ENCODE data around the gene CFAP74. TPM values are rescaled to one million over a fixed set of nuclear protein-coding genes. Genes with fewer than 3 reads are reported as not detected.

The CFAP74 gene
- total RNA-seq, 1 experiment from 2014 or later, result 0.28 TPM

DNA sequence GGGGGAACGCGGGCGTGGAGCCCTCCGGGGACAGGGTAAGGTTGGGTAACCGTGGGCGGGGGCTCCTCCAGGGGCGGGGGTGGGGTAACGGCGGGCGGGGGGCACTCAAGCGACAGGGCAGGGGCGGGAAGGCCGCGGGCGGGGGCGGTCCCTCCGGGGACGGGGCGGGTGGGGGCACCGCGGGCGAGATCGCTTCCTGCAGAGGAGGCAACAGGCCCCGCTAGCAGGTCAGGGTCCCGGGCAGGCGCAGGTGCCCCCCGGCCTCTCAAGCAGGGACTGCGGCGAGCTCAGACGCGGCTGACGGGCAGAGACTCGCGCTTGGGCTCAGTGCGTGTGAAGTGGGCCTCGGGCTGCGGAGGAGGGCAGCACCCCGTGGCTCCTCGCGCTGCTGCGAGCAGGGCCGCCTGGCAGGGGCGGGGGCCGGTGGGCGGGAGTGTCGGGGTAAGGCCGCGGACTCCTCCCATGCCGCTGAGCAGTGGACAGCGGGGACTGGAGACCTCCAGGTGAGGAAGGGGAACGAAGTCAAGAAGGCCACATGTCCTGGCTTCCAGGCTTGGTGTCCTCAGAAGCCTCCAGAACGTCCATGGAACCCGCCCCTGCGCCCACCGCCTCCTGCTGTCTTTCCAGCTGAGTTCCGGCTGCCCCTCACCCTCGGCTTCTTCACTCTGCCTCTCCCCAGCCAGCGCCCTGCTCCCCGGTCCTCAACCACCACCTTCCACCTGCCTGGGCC lies 112.1 kb downstream of the CFAP74 start:
- Histone ChIP-seq H4K20me1 (ENCODE audit: control insufficient read depth, insufficient read depth, insufficient read length) (no peaks in the 10 kb centered on the region), H3K27me3 (ENCODE audit: insufficient read depth, low read length) (no peaks in the 10 kb centered on the region; the same call in none of the 2 replicates), H3K79me2 (ENCODE audit: insufficient read depth, low read length) (peaks cover 32% of the 10 kb centered on the region; the same call in 1 of the 2 replicates), H3K56ac (ENCODE audit: insufficient read length, low read depth, low read length) (no peak overlapping the region), H3K4me1 (ENCODE audit: insufficient read depth, low read length) (peaks cover 5% of the 10 kb centered on the region; the same call in 1 of the 2 replicates), H2AK5ac (ENCODE audit: insufficient read length, low read length) (no peak overlapping the region), H3K79me1 (ENCODE audit: insufficient read depth, low read depth, low read length, poor library complexity, severe bottlenecking) (no peaks in the 10 kb centered on the region), H4K91ac (ENCODE audit: insufficient read length, low read depth, low read length) (no peak overlapping the region), H3K9ac (ENCODE audit: extremely low read depth, insufficient read length, low read length) (peak overlapping the region; percentile 45), H2BK20ac (ENCODE audit: low read depth, low read length, poor library complexity, severe bottlenecking) (no peak overlapping the region), H2BK12ac (ENCODE audit: insufficient read length, low read depth, low read length) (no peak overlapping the region), H3T11ph (ENCODE audit: low read length) (no peak overlapping the region), H4K8ac (replicated peaks; ENCODE audit: insufficient read length, low read depth, low read length) (no peak overlapping the region), H3K23me2 (ENCODE audit: insufficient read length, low read depth, low read length, poor library complexity, severe bottlenecking) (peaks cover 6% of the 10 kb centered on the region), H2BK5ac (ENCODE audit: insufficient read length, low read length) (no peak overlapping the region), H2AFZ (ENCODE audit: low read length) (no peak overlapping the region), H2BK120ac (ENCODE audit: low read depth, low read length, poor library complexity, severe bottlenecking) (no peak overlapping the region), H3K4me2 (ENCODE audit: insufficient read depth, insufficient read length, low read length) (peak overlapping the region; percentile 70), H3K27ac (ENCODE audit: insufficient read length, low read depth, low read length) (no peak overlapping the region), H3K23ac (ENCODE audit: insufficient read length, low read depth, low read length) (no peak overlapping the region), H3K14ac (ENCODE audit: insufficient read depth, low read length) (peak overlapping the region; percentile 60), H2BK15ac (ENCODE audit: low read depth, low read length) (no peak overlapping the region), H3K18ac (ENCODE audit: insufficient read length, low read depth, low read length) (peak overlapping the region; percentile 23), H3K4ac (ENCODE audit: low read depth, low read length) (no peak overlapping the region), H3K9me3 (ENCODE audit: control insufficient read depth, low read depth, low read length) (no peaks in the 10 kb centered on the region), H4K5ac (ENCODE audit: insufficient read length, low read depth, low read length) (no peak overlapping the region)
- DNase-seq, result peak; percentile 69
- H3K27me3 Mint-ChIP-seq (ENCODE audit: low read depth), result peaks cover 6% of the 10 kb centered on the region; the same call in 1 of the 2 replicates
- peak overlapping the region; percentile 70 to 85 for H3K4me3 Mint-ChIP-seq
- H3K4me1 Mint-ChIP-seq, result peaks cover 43 to 48% of the 10 kb centered on the region in 2 experiments
- no peaks in the 10 kb centered on the region; a peak in 1 of 5 replicates for H3K9me3 Mint-ChIP-seq
- TF ChIP-seq, protein P1, sequence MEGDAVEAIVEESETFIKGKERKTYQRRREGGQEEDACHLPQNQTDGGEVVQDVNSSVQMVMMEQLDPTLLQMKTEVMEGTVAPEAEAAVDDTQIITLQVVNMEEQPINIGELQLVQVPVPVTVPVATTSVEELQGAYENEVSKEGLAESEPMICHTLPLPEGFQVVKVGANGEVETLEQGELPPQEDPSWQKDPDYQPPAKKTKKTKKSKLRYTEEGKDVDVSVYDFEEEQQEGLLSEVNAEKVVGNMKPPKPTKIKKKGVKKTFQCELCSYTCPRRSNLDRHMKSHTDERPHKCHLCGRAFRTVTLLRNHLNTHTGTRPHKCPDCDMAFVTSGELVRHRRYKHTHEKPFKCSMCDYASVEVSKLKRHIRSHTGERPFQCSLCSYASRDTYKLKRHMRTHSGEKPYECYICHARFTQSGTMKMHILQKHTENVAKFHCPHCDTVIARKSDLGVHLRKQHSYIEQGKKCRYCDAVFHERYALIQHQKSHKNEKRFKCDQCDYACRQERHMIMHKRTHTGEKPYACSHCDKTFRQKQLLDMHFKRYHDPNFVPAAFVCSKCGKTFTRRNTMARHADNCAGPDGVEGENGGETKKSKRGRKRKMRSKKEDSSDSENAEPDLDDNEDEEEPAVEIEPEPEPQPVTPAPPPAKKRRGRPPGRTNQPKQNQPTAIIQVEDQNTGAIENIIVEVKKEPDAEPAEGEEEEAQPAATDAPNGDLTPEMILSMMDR (conservative IDR thresholded peaks at IDR 0.05), result no peak
- peaks cover 4 to 10% (median 8%) of the 10 kb centered on the region in 3 experiments; a peak in 6 of 7 replicates for H3K36me3 Mint-ChIP-seq (ENCODE audit: insufficient read depth in 1 of 3, low read depth in 3 of 3)
- H3K27ac Mint-ChIP-seq, result peak overlapping the region in 2 of 3 experiments; percentile 25 to 40; a peak in 2 of 7 replicates
- WGBS (ENCODE audit: extremely low coverage, insufficient read length, low lambda C conversion rate), result no CpG with 5 or more reads among the region's 59 CpGs
